Endothelial cell of umbilical vein (primary cell): ENCODE data around the gene CREG2. TPM values are rescaled to one million over a fixed set of nuclear protein-coding genes. Genes with fewer than 3 reads are reported as not detected.

Experiments used
- BruUV-seq: library from RNA; stranded (reverse); fragments of 400-500 nt; replicated peaks from 2 replicates; lab custom pipeline; 2021; lab: Mats Ljungman, UMichigan
- CTCF ChIA-PET: fragments of 300-600, 350-600 bp; sonication (Branson Sonifier 250); formaldehyde crosslinking; loops from one replicate; lab custom pipeline; 2021; ENCODE audit warnings: antibody characterized with exemption, inconsistent platforms; lab: Charles Lee
- POLR2A ChIA-PET: fragments of 300-600, 350-600 bp; sonication (Branson Sonifier 250); formaldehyde crosslinking; loops from one replicate; lab custom pipeline; 2021; ENCODE audit warnings: antibody characterized with exemption, inconsistent platforms; lab: Charles Lee
- DNase-seq: peaks from one replicate; pipeline ENCODE4 v3.0.0-alpha.2; 2011; ENCODE audit warnings: low read depth, low spot score
- FAIRE-seq: peaks from 2 replicates; lab custom pipeline; 2011; peaks lifted over from hg19 to GRCh38; lab: Jason Lieb, UNC
- H2AFZ ChIP-seq: 2 replicates; pipeline ENCODE4 v1.6.0; 2012; ENCODE audit warnings: low read depth, low read length, control low read depth, inconsistent platforms
- H3K27ac ChIP-seq: 2 replicates; pipeline ENCODE4 v1.5.1; 2011; ENCODE audit warnings: low read depth, mild to moderate bottlenecking, control low read depth, low read length, moderate library complexity; ENCODE audit not compliant: insufficient read depth
- H3K27me3 ChIP-seq, 2 experiments: 2 replicates each; pipeline versions ENCODE4 v1.6.0 to v1.6.1; 2011; ENCODE audit warnings: low read length in 2 of 2, mixed read lengths in 1 of 2; ENCODE audit not compliant: control insufficient read depth in 2 of 2, insufficient read depth in 2 of 2
- H3K36me3 ChIP-seq, 2 experiments: 2 replicates in 1 of 2; 3 replicates in 1 of 2; pipeline ENCODE4 v1.5.1; 2011; ENCODE audit warnings: low read length in 2 of 2, mild to moderate bottlenecking in 1 of 2, moderate library complexity in 1 of 2; ENCODE audit not compliant: control insufficient read depth in 2 of 2, insufficient read depth in 2 of 2; ENCODE audit errors: extremely low read depth in 1 of 2
- H3K4me1 ChIP-seq: 3 replicates; pipeline ENCODE4 v1.5.1; 2011; ENCODE audit warnings: mild to moderate bottlenecking, low read length; ENCODE audit not compliant: control insufficient read depth, insufficient read depth; ENCODE audit errors: extremely low read depth
- H3K4me2 ChIP-seq: 2 replicates; pipeline ENCODE4 v1.6.1; 2011; ENCODE audit warnings: low read length, control low read depth, mixed read lengths; ENCODE audit not compliant: insufficient read depth
- H3K4me3 ChIP-seq, 3 experiments: fragments of 200-600 bp in 1 of 3; sonication (generic), shearing (Covaris generic) in 1 of 3; replicated peaks in 1 of 3; 2 replicates each; pipeline ENCODE4 v1.5.1; 2011 to 2016; ENCODE audit warnings: control low read depth in 3 of 3, low read length in 3 of 3, mild to moderate bottlenecking in 2 of 3, inconsistent platforms in 1 of 3, low read depth in 1 of 3, moderate library complexity in 1 of 3; ENCODE audit not compliant: insufficient read depth in 1 of 3
- H3K79me2 ChIP-seq: 2 replicates; pipeline ENCODE4 v1.6.0; 2012; ENCODE audit warnings: low read length, inconsistent platforms; ENCODE audit not compliant: control insufficient read depth, insufficient read depth
- H3K9ac ChIP-seq: replicated peaks from 2 replicates; pipeline ENCODE3; 2011; ENCODE audit warnings: low read length, control low read depth; ENCODE audit not compliant: insufficient read depth; ENCODE audit errors: extremely low read depth
- H3K9me1 ChIP-seq: replicated peaks from 3 replicates; pipeline ENCODE4 v1.6.0; 2011; ENCODE audit warnings: mild to moderate bottlenecking, low read length; ENCODE audit not compliant: control insufficient read depth, insufficient read depth; ENCODE audit errors: extremely low read depth
- H3K9me3 ChIP-seq: replicated peaks from 2 replicates; pipeline ENCODE4 v1.5.1; 2012; ENCODE audit warnings: low read length, inconsistent platforms; ENCODE audit not compliant: control insufficient read depth, insufficient read depth
- H4K20me1 ChIP-seq: replicated peaks from 2 replicates; pipeline ENCODE3; 2011; ENCODE audit warnings: mild to moderate bottlenecking, low read length; ENCODE audit not compliant: control insufficient read depth, insufficient read depth; ENCODE audit errors: extremely low read depth
- CTCF ChIP-seq, 2 donors: IDR thresholded peaks; 1 replicate in 1 of 2; 2 replicates in 1 of 2; pipeline ENCODE4 v1.5.1; 2011; ENCODE audit warnings: low read length in 2 of 2, mild to moderate bottlenecking in 2 of 2, moderate library complexity in 2 of 2, control low read depth in 1 of 2, inconsistent platforms in 1 of 2, low read depth in 1 of 2; ENCODE audit not compliant: insufficient read depth in 1 of 2; ENCODE audit errors: extremely low read depth in 1 of 2
- EZH2 ChIP-seq: IDR thresholded peaks from 2 replicates; pipeline ENCODE4 v1.6.1; 2012; ENCODE audit warnings: borderline replicate concordance, low read depth, mild to moderate bottlenecking, moderate library complexity, low read length, inconsistent platforms; ENCODE audit not compliant: severe bottlenecking
- FOS ChIP-seq: IDR thresholded peaks from 2 replicates; pipeline ENCODE4 v1.6.1; 2011; ENCODE audit warnings: mild to moderate bottlenecking, low read length, moderate library complexity, borderline replicate concordance; ENCODE audit not compliant: insufficient read depth
- GATA2 ChIP-seq: IDR thresholded peaks from 2 replicates; pipeline ENCODE4 v1.7.0; 2011; ENCODE audit warnings: low read depth, mild to moderate bottlenecking, moderate library complexity, mixed read lengths, low read length; ENCODE audit not compliant: insufficient read length, insufficient read depth
- JUN ChIP-seq: IDR thresholded peaks from 2 replicates; pipeline ENCODE4 v1.6.1; 2011; ENCODE audit warnings: borderline replicate concordance, low read depth; ENCODE audit not compliant: insufficient read length, insufficient read depth
- MAX ChIP-seq: IDR thresholded peaks from 2 replicates; pipeline ENCODE4 v1.6.1; 2011; ENCODE audit not compliant: insufficient read depth, insufficient read length
- MYC ChIP-seq: IDR thresholded peaks from one replicate; pipeline ENCODE4 v1.6.1; 2011; ENCODE audit warnings: mild to moderate bottlenecking, low read depth, low read length
- POLR2A ChIP-seq: IDR thresholded peaks from 2 replicates; pipeline ENCODE4 v1.6.1; 2012; ENCODE audit warnings: low read depth, mild to moderate bottlenecking, control low read depth, low read length
- POLR2AphosphoS5 ChIP-seq: IDR thresholded peaks from 2 replicates; pipeline ENCODE4 v1.6.1; 2012; ENCODE audit warnings: low read depth, mild to moderate bottlenecking, control low read depth, low read length, moderate library complexity; ENCODE audit not compliant: insufficient read depth
- dilution Hi-C: fragments of 300-500 bp; cut with MboI; formaldehyde crosslinking; loops from one replicate; pipeline ENCODE4 v1.15.0; 2019; ENCODE audit warnings: low sequenced_read_pairs; ENCODE audit not compliant: extremely low pct_ligation_motif_present
- intact Hi-C: fragments of 100-400 bp; cut with micrococcal nuclease; formaldehyde crosslinking; loops from one replicate; pipeline ENCODE4 v1.10.0; 2022
- polyA plus RNA-seq, 4 experiments: library from polyadenylated mRNA; depleted of rRNA in 3 of 4; stranded (reverse) in 3 of 4; unstranded in 1 of 4; fragments of >200 nt; gene quantifications; 2 replicates each; pipeline versions ENCODE4 v1.2.1 to v1.2.3, GENCODE V29; 2011 to 2012; ENCODE audit warnings: missing spikeins in 1 of 4
- total RNA-seq: library from RNA; stranded (reverse); gene quantifications from 2 replicates; pipeline ENCODE4 v1.2.3, GENCODE V29; 2021

CREG2 gene
- total and polyA plus RNA-seq, 2 donors (not counting 3 experiments of a cell fraction or from before 2014, with no cell fraction given): 0.48 to 2.0 TPM

GRCh38 chr2:101361121-101361520 is 26.2 kb downstream of the CREG2 start:
- H3K4me3 ChIP-seq: no peak overlapping the region
- no peaks in the 10 kb centered on the region for H3K9me3 ChIP-seq
- H3K79me2 ChIP-seq: no peaks in the 10 kb centered on the region
- dilution Hi-C loops: no loop called here
- H4K20me1 ChIP-seq: no peaks in the 10 kb centered on the region
- ChIA-PET CTCF (interaction anchor here (1.0 to 2.6 kb wide), 3 partner anchors 19 to 58 kb away, joined by 3 to 13 read pairs (median 3); no protein-coding TSS in a partner anchor), POLR2A (no interaction called here)
- H3K27me3 ChIP-seq: peaks cover 12 to 20% of the 10 kb centered on the region in 2 experiments
- H3K9me1 ChIP-seq: no peaks in the 10 kb centered on the region
- H3K9ac ChIP-seq: no peak overlapping the region
- no peaks in the 10 kb centered on the region for H3K36me3 ChIP-seq
- H2AFZ ChIP-seq: no peak overlapping the region
- no peak for DNase-seq
- no peak overlapping the region for H3K27ac ChIP-seq
- no TSS peak for BruUV-seq
- no peaks in the 10 kb centered on the region for H3K4me1 ChIP-seq
- no peak for TF ChIP-seq FOS
- TF ChIP-seq CTCF (IDR thresholded peaks at IDR 0.05; ENCODE audit: extremely low read depth in 1 of 2, insufficient read depth in 1 of 2, low read depth in 1 of 2, low read length in 2 of 2): no peak
- no peak for TF ChIP-seq MYC
- no peak for TF ChIP-seq POLR2A
- no peak for TF ChIP-seq JUN
- TF ChIP-seq GATA2: no peak
- no peak for TF ChIP-seq MAX
- no peak for TF ChIP-seq EZH2
- TF ChIP-seq POLR2AphosphoS5: no peak
- H3K4me2 ChIP-seq: no peak overlapping the region
- intact Hi-C loops: no loop called here
- no peak for FAIRE-seq
